Measurements from ENCODE around the gene PPIB. TPM values are rescaled to one million over a fixed set of nuclear protein-coding genes. Genes with fewer than 3 reads are reported as not detected.

The PPIB gene
- 121 TPM for total RNA-seq
- long read RNA-seq, transcript PPIB-201 (5 exons, 1,081 nt), result major isoform, 116 of 119 reads
- long read RNA-seq, partial matches to known transcripts, result 1 of 119 reads
- long read RNA-seq, other reads (novel, unspliced or antisense), result 2 of 119 reads

DNA sequence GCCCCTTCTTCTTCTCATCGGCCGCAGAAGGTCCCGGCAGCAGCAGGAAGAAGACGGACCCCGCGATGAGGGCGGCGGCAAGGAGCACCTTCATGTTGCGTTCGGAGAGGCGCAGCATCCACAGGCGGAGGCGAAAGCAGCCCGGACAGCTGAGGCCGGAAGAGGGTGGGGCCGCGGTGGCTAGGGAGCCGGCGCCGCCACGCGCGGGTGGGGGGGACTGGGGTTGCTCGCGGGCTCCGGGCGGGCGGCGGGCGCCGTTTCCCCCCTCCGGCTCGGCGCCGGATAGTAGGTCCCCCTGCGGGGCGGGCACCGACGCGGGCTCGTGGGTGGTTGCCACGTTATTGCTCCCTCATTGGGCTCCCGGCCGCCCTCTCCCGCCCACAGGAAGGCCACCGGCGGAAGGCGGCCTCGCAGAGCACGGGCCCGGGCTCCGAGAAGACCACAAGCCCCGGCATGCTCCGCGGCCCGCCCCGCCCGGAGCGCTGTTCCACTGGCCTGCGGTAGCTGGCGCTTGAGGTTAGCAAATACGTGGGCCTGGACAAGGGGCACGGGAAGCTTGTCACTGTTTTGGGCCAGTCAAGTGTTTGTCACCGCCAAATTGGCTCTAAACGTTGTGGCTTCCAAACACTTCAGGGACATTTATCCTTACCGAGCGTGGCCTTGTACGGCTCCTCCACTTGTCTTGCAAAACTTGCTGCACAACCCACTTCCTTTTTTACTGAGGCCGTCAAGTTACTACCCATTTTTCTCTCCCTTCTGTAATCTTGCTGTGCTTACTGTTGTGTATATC lies at the start of gene PPIB:
TSS of gene PPIB (minus strand) at position 154 of the 790 bp plus-strand sequence. CDS start at position 118, 36 bp downstream.
- peak; percentile 99 for DNase-seq (ENCODE audit: low spot score)
- intact Hi-C loops (cut with DNase I), result loop anchor here (2.0 kb wide), 1 partner anchor 224 kb away; the partner anchor contains the start of gene TRIP4

- intact Hi-C loops (cut with DNase I), result no loop called here
- no peak for DNase-seq (ENCODE audit: low spot score)
Observed at GRCh38 chr15:64211696-64212095, 48.9 kb upstream of the PPIB start.

GRCh38 chr15:64210371-64210770 lies 47.5 kb upstream of the PPIB start:
- intact Hi-C loops (cut with DNase I), result no loop called here
- no peak for DNase-seq (ENCODE audit: low spot score)

GRCh38 chr15:64209680-64210334 lies 47.0 kb upstream of the PPIB start:
- intact Hi-C loops (cut with DNase I), result loop anchor here (5.0 to 10.0 kb wide), 2 partner anchors 147 to 475 kb away; partner anchors contain the start of gene CSNK1G1
- no peak for DNase-seq (ENCODE audit: low spot score)

DNA sequence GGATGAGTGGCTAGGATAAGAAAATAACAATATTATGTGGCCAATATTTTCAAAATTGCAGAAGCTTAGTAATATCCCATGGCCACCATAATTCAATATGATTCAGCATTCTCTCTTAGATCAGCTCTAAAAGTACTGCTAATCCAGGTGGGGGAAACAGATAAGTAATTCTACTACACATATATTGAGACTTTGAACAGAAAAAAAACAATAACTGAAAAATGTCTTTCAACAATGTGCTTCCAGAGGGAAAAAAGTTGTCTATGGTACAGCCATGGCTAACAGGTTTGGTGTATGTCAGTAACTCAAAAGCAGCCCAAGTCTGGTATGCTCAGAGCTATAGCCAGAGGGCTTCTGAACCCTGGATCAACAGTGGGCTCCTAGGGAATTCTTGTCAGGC lies 42.4 kb upstream of the PPIB start:
- intact Hi-C loops (cut with DNase I), result loop anchor here (5.0 to 10.0 kb wide), 2 partner anchors 152 to 480 kb away; partner anchors contain the start of gene CSNK1G1
- no peak for DNase-seq (ENCODE audit: low spot score)

DNA sequence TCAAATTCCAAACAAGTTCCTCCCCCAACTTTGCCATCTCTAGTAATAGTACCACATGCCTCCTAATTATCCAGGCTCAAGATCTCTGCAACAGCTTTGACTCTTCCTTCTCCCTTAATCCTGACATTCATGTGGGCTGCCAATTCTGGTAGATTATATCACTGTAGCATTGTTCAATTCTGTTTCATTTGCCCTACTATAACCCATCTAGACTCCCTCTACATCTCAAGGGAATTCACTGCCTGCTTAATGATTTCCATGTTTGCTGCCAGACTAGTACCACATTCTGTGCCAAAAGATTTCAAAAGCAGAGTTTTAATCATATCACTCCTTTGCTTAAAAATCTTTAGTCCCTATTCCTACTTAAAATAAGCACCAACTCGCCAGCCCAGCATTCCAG lies 34.6 kb upstream of the PPIB start:
- DNase-seq (ENCODE audit: low spot score), result no peak
- intact Hi-C loops (cut with DNase I), result no loop called here

GRCh38 chr15:64193971-64194370 lies 31.1 kb upstream of the PPIB start:
- no peak for DNase-seq (ENCODE audit: low spot score)
- intact Hi-C loops (cut with DNase I), result no loop called here

GRCh38 chr15:64191971-64192830 lies 29.4 kb upstream of the PPIB start:
- no peak for DNase-seq (ENCODE audit: low spot score)
- intact Hi-C loops (cut with DNase I), result no loop called here

DNA sequence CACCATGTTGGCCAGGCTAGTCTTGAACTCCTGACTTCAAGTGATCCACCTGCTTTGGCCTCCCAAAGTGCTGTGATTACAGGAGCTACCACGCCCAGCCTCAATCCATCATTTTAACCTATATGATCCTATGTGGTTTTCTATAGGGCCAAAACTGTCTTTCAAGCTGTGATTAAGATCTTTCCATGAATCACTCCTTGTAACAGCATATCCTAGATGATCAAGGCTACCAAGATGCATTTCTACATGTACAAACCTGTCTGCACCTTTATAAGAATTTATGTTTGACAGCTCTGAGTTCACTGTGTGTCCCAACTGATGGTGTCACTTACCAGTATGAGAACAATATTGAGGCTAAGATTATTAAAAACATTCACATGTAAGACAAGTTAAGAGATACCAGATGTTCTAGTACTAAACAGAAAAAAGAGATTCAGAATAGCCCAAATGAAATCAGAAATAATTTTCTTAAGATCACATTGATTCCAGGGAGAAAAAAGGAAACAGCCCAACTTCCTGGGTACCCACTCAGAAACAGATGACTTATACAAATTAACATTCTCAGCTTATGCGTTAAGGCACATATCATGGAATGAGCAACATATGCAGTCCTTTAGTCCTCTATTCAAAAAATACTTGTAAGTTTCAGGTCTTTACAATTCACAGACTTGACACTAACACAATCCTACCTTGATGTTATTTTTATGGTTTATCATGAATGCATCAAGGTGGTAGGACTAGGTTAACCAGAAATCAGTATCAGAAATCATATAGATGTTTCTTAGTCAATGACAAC lies 24.8 kb upstream of the PPIB start:
- no peak for DNase-seq (ENCODE audit: low spot score)
- intact Hi-C loops (cut with DNase I), result no loop called here

DNA sequence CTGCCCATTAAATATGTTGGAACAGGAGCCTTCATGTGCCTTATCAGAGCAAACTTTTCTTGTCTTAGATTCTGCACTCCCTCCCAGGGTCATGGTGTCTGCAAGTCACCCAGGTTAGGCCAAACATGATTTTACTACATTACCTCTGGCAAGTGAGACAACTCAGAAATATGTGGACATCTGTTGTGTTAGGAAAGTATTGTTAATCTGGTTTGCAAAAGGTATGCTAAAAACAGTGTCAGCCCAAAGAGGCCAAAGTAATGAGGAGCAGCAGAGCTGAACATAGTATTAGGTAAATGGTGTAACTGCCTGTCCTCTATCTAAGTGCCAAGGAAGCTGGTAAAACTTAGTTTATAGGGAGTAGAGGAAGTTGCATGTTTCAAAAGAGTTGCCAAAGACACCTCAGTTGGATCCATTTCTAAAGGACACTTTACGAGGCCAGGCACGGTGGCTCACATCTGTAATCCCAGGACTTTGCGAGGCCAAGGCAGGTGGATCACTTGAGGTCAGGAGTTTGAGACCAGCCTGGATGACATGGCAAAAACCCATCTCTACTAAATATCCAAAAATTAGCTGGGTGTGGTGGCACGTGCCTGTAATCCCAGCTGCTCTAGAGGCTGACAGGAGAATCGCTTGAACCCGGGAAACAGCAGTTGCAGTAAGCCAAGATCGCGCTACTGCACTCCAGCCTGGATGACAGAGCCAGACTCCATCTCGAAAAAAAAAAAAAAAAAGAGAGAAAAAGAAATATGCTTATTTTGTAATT lies 22.5 kb upstream of the PPIB start:
- intact Hi-C loops (cut with DNase I), result no loop called here
- DNase-seq (ENCODE audit: low spot score), result no peak

DNA sequence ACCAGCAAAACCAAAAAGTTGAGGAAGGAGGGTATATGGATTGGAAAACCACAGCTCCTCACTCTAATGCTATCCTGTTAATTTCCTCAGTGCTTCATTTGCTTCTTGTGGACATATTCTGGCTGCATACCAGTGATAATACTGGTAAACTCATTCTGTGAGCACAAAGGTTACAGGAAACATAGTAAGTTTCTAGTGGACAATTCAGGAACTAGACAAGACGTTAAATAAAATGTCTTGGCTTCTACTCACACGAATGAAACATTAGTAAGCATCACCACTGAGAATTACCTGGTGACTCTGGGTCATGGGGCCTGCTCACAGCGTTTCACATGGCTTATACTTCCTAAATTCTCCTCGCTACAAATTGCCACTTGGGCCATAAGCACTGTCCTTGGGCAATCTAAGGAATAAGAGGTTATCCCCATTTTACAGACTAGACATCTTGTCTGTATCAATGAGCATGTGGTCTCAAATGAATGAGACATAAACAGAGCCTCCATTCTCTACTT lies 20.1 kb upstream of the PPIB start:
- intact Hi-C loops (cut with DNase I), result no loop called here
- no peak for DNase-seq (ENCODE audit: low spot score)

GRCh38 chr15:64180235-64180824 lies 17.5 kb upstream of the PPIB start:
- intact Hi-C loops (cut with DNase I), result no loop called here
- no peak for DNase-seq (ENCODE audit: low spot score)

GRCh38 chr15:64166102-64166890 lies 3.5 kb upstream of the PPIB start:
- intact Hi-C loops (cut with DNase I), result no loop called here
- DNase-seq (ENCODE audit: low spot score), result no peak

GRCh38 chr15:64164436-64164835 lies 1.6 kb upstream of the PPIB start:
- intact Hi-C loops (cut with DNase I), result no loop called here
- no peak for DNase-seq (ENCODE audit: low spot score)

GRCh38 chr15:64163659-64164362 lies 989 bp upstream of the PPIB start:
- intact Hi-C loops (cut with DNase I), result loop anchor here (2.0 kb wide), 1 partner anchor 223 kb away; the partner anchor contains the start of gene TRIP4

DNA sequence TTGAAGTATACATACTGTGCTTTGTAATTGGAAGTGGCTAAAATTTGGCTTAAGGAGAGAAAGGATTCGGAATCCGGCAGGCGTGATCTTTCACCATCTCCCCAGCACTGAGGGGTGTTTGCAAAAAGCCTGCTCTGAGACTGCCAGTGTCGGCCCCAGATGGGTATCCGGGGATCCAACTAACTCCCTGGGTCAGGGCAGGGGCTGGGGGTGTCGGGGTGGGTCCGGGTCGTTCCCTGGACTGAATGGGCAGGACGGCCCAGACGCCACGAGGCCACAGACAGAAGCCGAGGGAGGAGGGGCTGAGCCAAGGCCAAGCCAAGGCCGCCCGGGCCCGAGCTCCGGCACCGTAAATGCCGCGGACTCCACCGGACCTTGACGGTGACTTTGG lies 349 bp downstream of the PPIB start:
- peak; percentile 78 for DNase-seq (ENCODE audit: low spot score)
- intact Hi-C loops (cut with DNase I), result loop anchor here (2.0 kb wide), 1 partner anchor 224 kb away; the partner anchor contains the start of gene TRIP4

More at GRCh38 chr15:64163659-64164362, 989 bp upstream of the PPIB start:
- no peak for DNase-seq (ENCODE audit: low spot score)
